Measurements from ENCODE around the gene UBE2Q1.

UBE2Q1 gene

GRCh38 chr1:154575147-154575927, 16.9 kb upstream of the UBE2Q1 start:
- Histone ChIP-seq H3K36me3 (ENCODE audit: control insufficient read depth, insufficient read depth, low read length) (no peaks in the 10 kb centered on the region), H3K27me3 (ENCODE audit: control insufficient read depth, insufficient read depth, low read length) (no peaks in the 10 kb centered on the region), H3K4me3 (ENCODE audit: low read length) (no peak overlapping the region), H3K9ac (ENCODE audit: low read length) (no peak overlapping the region), H3K4me1 (ENCODE audit: control insufficient read depth, insufficient read depth, low read length) (no peaks in the 10 kb centered on the region), H3K9me3 (ENCODE audit: control insufficient read depth, low read length) (no peaks in the 10 kb centered on the region)

- Histone ChIP-seq H3K9me3 (ENCODE audit: control insufficient read depth, low read length) (no peaks in the 10 kb centered on the region), H3K27me3 (ENCODE audit: control insufficient read depth, insufficient read depth, low read length) (no peaks in the 10 kb centered on the region), H3K36me3 (ENCODE audit: control insufficient read depth, insufficient read depth, low read length) (no peaks in the 10 kb centered on the region), H3K9ac (ENCODE audit: low read length) (no peak overlapping the region), H3K4me1 (ENCODE audit: control insufficient read depth, insufficient read depth, low read length) (no peaks in the 10 kb centered on the region), H3K4me3 (ENCODE audit: low read length) (no peak overlapping the region)
These were observed 16.3 kb upstream of the UBE2Q1 start for GRCh38 chr1:154574716-154575115.

- Histone ChIP-seq H3K36me3 (ENCODE audit: control insufficient read depth, insufficient read depth, low read length) (no peaks in the 10 kb centered on the region), H3K27me3 (ENCODE audit: control insufficient read depth, insufficient read depth, low read length) (peaks cover 6% of the 10 kb centered on the region), H3K4me3 (ENCODE audit: low read length) (no peak overlapping the region), H3K9me3 (ENCODE audit: control insufficient read depth, low read length) (no peaks in the 10 kb centered on the region), H3K9ac (ENCODE audit: low read length) (no peak overlapping the region), H3K4me1 (ENCODE audit: control insufficient read depth, insufficient read depth, low read length) (peaks cover 1% of the 10 kb centered on the region)
These were observed 14.7 kb upstream of the UBE2Q1 start for GRCh38 chr1:154573168-154573510.

GRCh38 chr1:154572468-154573167, 14.2 kb upstream of the UBE2Q1 start:
- H3K9me3 ChIP-seq (ENCODE audit: control insufficient read depth, low read length): no peaks in the 10 kb centered on the region
- H3K4me1 ChIP-seq (ENCODE audit: control insufficient read depth, insufficient read depth, low read length): peaks cover 7% of the 10 kb centered on the region
- no peaks in the 10 kb centered on the region for H3K36me3 ChIP-seq (ENCODE audit: control insufficient read depth, insufficient read depth, low read length)
- peaks cover 11% of the 10 kb centered on the region for H3K27me3 ChIP-seq (ENCODE audit: control insufficient read depth, insufficient read depth, low read length)
- H3K9ac ChIP-seq (ENCODE audit: low read length): no peak overlapping the region
- no peak overlapping the region for H3K4me3 ChIP-seq (ENCODE audit: low read length)

GRCh38 chr1:154571964-154572288, 13.5 kb upstream of the UBE2Q1 start:
- no peak overlapping the region for H3K9ac ChIP-seq (ENCODE audit: low read length)
- no peaks in the 10 kb centered on the region for H3K36me3 ChIP-seq (ENCODE audit: control insufficient read depth, insufficient read depth, low read length)

DNA sequence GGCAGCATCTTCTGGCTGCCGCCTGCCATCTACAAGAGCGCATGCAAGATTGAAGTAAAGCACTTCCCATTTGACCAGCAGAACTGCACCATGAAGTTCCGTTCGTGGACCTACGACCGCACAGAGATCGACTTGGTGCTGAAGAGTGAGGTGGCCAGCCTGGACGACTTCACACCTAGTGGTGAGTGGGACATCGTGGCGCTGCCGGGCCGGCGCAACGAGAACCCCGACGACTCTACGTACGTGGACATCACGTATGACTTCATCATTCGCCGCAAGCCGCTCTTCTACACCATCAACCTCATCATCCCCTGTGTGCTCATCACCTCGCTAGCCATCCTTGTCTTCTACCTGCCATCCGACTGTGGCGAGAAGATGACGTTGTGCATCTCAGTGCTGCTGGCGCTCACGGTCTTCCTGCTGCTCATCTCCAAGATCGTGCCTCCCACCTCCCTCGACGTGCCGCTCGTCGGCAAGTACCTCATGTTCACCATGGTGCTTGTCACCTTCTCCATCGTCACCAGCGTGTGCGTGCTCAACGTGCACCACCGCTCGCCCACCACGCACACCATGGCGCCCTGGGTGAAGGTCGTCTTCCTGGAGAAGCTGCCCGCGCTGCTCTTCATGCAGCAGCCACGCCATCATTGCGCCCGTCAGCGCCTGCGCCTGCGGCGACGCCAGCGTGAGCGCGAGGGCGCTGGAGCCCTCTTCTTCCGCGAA, 12.9 kb upstream of the UBE2Q1 start:
- H3K27me3 ChIP-seq (ENCODE audit: control insufficient read depth, insufficient read depth, low read length): peaks cover 21% of the 10 kb centered on the region
- no peaks in the 10 kb centered on the region for H3K36me3 ChIP-seq (ENCODE audit: control insufficient read depth, insufficient read depth, low read length)
- H3K4me1 ChIP-seq (ENCODE audit: control insufficient read depth, insufficient read depth, low read length): peaks cover 11% of the 10 kb centered on the region
- H3K4me3 ChIP-seq (ENCODE audit: low read length): no peak overlapping the region
- H3K9ac ChIP-seq (ENCODE audit: low read length): no peak overlapping the region
- no peaks in the 10 kb centered on the region for H3K9me3 ChIP-seq (ENCODE audit: control insufficient read depth, low read length)

More at GRCh38 chr1:154571964-154572288, 13.5 kb upstream of the UBE2Q1 start:
- H3K27me3 ChIP-seq (ENCODE audit: control insufficient read depth, insufficient read depth, low read length): peaks cover 17% of the 10 kb centered on the region
- peaks cover 11% of the 10 kb centered on the region for H3K4me1 ChIP-seq (ENCODE audit: control insufficient read depth, insufficient read depth, low read length)
- no peak overlapping the region for H3K4me3 ChIP-seq (ENCODE audit: low read length)
- no peaks in the 10 kb centered on the region for H3K9me3 ChIP-seq (ENCODE audit: control insufficient read depth, low read length)

DNA sequence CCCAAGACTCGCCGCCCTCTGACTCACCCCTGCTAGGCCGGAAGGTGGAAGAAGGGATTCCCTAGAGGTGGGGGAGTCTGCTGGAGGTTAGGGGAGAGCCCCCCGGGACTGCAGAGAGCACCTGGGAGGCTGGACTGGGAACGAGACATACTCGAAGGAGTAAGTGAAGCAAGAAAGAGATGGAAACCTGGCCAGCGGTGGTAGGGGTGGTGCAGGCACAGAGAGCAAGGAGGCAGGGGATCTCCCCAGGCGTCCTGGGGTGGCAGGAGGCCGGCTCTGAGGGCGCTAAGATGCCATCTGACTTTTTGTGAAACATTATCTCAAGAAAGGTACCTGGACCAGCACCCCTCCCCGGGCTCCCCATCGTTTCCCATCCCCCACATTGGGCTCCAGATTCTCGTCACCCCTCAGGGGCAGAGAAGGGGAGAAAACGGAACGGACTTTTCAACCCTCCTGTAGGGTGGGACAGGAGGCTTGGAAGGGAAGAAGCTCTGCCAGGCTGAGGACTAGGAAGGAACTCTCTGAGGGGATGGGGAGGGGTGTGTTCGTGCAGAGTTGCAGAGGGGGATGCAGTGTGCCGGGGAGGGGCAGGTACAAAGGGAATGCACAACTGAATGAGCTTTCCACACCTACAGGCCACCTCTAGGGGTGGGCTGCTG, 9.8 kb upstream of the UBE2Q1 start:
- peaks cover 11% of the 10 kb centered on the region for H3K4me1 ChIP-seq (ENCODE audit: control insufficient read depth, insufficient read depth, low read length)
- no peaks in the 10 kb centered on the region for H3K36me3 ChIP-seq (ENCODE audit: control insufficient read depth, insufficient read depth, low read length)
- H3K9me3 ChIP-seq (ENCODE audit: control insufficient read depth, low read length): no peaks in the 10 kb centered on the region

GRCh38 chr1:154567386-154568156, 9.1 kb upstream of the UBE2Q1 start, which contains the start of gene CHRNB2:
TSS of gene CHRNB2 (plus strand) at chr1:154567778. CDS start at chr1:154568045, 267 bp downstream.
- Histone ChIP-seq H3K4me1 (ENCODE audit: control insufficient read depth, insufficient read depth, low read length) (peaks cover 11% of the 10 kb centered on the region), H3K36me3 (ENCODE audit: control insufficient read depth, insufficient read depth, low read length) (no peaks in the 10 kb centered on the region), H3K4me3 (ENCODE audit: low read length) (no peak within 1 kb of the TSS), H3K27me3 (ENCODE audit: control insufficient read depth, insufficient read depth, low read length) (peaks cover 21% of the 10 kb centered on the region), H3K9ac (ENCODE audit: low read length) (peak within 1 kb of the TSS; percentile 8), H3K9me3 (ENCODE audit: control insufficient read depth, low read length) (no peaks in the 10 kb centered on the region)

More for the DNA sequence above, 9.8 kb upstream of the UBE2Q1 start:
- no peak overlapping the region for H3K4me3 ChIP-seq (ENCODE audit: low read length)
- H3K9ac ChIP-seq (ENCODE audit: low read length): no peak overlapping the region
- H3K27me3 ChIP-seq (ENCODE audit: control insufficient read depth, insufficient read depth, low read length): peaks cover 21% of the 10 kb centered on the region

- no peaks in the 10 kb centered on the region for H3K9me3 ChIP-seq (ENCODE audit: control insufficient read depth, low read length)
- no peaks in the 10 kb centered on the region for H3K36me3 ChIP-seq (ENCODE audit: control insufficient read depth, insufficient read depth, low read length)
- H3K9ac ChIP-seq (ENCODE audit: low read length): no peak overlapping the region
- H3K4me1 ChIP-seq (ENCODE audit: control insufficient read depth, insufficient read depth, low read length): peaks cover 11% of the 10 kb centered on the region
- peaks cover 21% of the 10 kb centered on the region for H3K27me3 ChIP-seq (ENCODE audit: control insufficient read depth, insufficient read depth, low read length)
- no peak overlapping the region for H3K4me3 ChIP-seq (ENCODE audit: low read length)
These were observed 7.4 kb upstream of the UBE2Q1 start for GRCh38 chr1:154565876-154566275.

DNA sequence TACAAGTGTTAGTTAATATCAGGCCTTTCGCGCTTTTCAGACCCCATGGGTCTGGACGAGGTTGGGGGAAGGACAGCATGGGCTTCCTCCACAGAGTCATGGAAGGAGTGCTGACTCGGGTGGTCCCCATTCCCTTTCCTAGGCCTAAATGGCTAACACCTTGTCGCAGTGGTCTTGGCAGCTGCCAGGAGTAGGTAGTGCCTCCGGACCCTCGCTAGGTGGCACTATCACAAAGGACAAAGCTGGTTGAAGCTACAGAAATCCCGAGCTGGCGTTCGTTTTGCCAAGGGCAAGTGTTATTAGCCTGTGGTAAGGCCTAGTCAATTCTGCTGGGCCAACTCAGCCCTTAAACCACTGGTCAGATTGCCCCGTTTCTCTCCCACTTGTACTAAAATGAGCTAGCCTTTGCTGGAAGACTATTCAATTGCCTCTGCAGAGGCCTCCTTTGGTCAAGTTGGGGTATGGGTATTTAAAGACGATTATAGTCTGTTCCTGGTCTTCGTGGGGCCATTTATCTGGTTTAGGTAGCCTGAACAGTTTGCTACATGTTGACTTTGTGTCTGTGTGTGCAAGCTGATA, 1.1 kb upstream of the UBE2Q1 start:
- Histone ChIP-seq H3K9me3 (ENCODE audit: control insufficient read depth, low read length) (no peaks in the 10 kb centered on the region), H3K4me1 (ENCODE audit: control insufficient read depth, insufficient read depth, low read length) (peaks cover 20% of the 10 kb centered on the region), H3K27me3 (ENCODE audit: control insufficient read depth, insufficient read depth, low read length) (no peaks in the 10 kb centered on the region), H3K9ac (ENCODE audit: low read length) (peak overlapping the region; percentile 46), H3K36me3 (ENCODE audit: control insufficient read depth, insufficient read depth, low read length) (no peaks in the 10 kb centered on the region), H3K4me3 (ENCODE audit: low read length) (peak overlapping the region; percentile 52)
